NCI-H187 treated with DMSO at 0.1 percent for 48 hours (cell line): Measurements from ENCODE around the gene LSMEM2.
"Not testable (repeated sequence)": the region's sequence is repeated elsewhere in the genome, so short reads cannot be mapped to it uniquely, and the experiment has no call there.

ENCODE experiments used
- DNase-seq: peaks from one replicate; lab custom pipeline; 2025; lab: John Stamatoyannopoulos, UW

Gene LSMEM2

GRCh38 chr3:50264964-50265485, 13.9 kb upstream of the LSMEM2 start:
- DNase-seq, result no peak

DNA sequence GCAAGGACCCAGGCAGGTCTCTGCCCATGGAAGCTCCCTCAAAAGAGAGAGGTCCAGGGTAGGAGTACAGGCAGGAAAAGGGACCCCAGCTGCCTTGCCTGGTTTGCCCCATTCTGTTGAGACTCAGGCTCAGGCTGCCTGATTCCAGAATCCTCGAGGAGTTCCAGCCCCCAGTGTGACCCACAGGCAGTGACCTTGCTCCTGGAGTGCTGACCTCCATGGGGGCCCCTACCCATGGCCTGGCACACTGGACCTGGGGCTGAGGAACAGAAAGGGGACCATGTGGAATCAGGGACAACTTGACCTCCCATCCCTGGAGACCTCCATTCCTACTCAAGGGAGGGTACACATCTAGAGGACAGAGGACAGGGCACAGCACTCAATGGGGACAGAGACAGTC, 13.3 kb upstream of the LSMEM2 start:
- no peak for DNase-seq

- DNase-seq, result no peak
Observed at GRCh38 chr3:50266017-50266416, 12.9 kb upstream of the LSMEM2 start.

- DNase-seq, result no peak
Observed at GRCh38 chr3:50266836-50267235, 12.1 kb upstream of the LSMEM2 start.

- no peak for DNase-seq
Observed at GRCh38 chr3:50267280-50267913, 11.5 kb upstream of the LSMEM2 start.

GRCh38 chr3:50268276-50268675, 10.6 kb upstream of the LSMEM2 start:
- DNase-seq, result no peak

GRCh38 chr3:50268703-50269451, 10.0 kb upstream of the LSMEM2 start, which contains the start of gene SEMA3B:
Gene SEMA3B (plus strand): TSS chr3:50269147. CDS start chr3:50269241, 94 bp downstream.
- no peak for DNase-seq

DNA sequence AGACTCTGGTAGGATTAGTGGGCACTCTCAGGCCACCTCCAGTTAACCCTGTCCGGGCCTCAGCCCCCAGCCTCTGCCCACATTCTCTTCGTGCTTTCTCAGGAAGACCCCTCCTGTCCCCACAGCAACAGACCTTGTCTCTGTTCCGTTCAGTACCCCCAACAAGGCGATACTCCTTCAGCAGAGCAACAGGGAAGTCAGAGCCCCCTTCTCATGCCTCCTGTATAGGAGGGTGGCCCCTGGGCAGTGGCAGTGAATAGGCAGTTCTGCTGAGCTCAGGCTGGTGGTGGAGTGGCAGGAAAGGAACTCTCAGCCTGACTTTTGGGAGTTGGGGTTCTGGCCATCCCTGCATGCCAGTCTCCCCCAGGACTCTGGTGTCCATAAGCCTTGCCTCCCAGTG, 9.4 kb upstream of the LSMEM2 start:
- no peak for DNase-seq

DNA sequence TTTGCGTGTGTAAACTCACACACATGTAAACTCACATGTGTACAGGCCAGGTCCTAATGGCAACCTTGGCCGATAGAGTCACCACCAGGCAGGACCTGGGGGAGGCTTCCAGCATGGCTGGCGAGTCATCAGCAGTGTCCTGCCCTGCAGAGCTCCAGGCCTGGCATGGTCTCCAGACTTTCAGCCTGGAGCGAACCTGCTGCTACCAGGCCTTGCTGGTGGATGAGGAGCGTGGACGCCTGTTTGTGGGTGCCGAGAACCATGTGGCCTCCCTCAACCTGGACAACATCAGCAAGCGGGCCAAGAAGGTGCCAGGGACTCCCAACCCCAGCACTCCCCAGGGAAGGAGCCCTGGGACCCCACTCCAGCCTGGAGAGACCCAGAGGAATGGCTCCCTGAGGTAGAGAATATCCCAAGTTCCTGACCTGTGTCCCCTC, 8.9 kb upstream of the LSMEM2 start:
- DNase-seq, result no peak

DNA sequence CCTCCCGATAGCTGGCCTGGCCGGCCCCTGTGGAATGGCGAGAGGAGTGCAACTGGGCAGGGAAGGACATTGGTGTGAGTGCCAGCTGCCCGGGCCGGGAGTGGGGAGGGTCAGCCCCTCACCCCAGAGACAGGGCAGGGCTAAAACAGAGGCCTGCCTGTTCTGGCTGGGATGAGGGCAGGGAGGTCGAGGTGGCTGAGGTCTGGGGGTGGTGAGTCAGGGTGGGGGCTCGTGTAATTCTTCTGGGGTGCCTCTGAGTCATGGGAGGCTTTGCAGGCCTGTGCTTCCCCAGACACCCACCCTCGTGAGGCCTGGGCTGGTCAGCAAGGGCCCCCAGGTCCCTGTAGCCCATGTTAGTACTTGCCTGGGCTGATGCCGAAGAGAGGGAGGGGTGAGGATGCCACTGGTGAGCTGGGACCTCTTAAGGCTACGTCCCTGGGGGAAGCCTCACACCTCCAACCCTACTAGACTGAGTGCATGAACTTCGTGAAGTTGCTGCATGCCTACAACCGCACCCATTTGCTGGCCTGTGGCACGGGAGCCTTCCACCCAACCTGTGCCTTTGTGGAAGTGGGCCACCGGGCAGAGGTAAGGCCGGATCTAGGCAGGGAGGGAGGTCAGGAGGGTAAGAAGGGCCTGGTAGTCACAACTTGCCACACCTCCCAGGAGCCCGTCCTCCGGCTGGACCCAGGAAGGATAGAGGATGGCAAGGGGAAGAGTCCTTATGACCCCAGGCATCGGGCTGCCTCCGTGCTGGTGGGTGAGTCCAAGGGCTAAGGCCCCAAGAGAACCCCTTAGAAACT, 8.3 kb upstream of the LSMEM2 start:
- DNase-seq, result no peak

DNA sequence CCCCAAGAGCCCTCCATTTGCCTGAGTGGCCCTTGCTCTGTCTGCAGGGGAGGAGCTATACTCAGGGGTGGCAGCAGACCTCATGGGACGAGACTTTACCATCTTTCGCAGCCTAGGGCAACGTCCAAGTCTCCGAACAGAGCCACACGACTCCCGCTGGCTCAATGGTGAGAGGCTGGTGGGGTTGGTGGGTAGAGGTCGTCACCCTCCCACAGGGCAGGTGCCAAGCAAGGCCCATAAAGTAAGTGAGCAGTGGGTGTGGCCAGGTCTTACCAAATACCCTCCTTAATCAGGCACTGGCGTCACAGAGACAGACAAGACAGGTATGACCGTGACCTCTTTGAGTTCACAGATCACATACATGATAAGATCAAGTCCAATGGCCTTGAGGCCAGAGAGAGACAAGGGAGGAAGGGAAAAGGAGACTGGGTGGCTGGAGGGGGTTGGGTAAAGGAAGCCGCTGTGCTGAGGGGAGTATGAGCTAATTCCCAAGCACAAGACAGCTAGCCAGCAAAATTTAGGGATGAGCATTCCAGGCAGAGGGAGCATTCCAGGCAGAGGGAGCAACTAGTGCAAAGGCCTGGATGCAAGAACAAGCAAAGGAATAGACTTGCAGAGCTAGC, 7.5 kb upstream of the LSMEM2 start:
- DNase-seq, result no peak

DNA sequence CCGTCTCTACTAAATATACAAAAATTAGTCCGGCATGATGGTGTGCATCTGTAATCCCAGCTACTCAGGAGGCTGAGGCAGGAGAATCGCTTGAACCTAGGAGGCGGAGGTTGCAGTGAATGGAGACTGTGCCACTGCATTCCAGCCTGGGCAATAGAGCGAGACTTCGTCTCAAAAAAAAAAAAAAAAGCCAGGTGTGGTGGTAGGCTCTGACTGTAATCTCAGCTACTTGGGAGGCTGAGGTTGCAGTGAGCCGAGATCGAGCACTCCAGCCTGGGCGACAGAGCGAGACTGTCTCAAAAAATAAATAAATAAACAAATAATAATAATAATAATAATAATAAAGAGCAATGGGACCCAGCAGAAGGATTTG, 6.4 kb upstream of the LSMEM2 start:
- DNase-seq, result not testable (repeated sequence)

DNA sequence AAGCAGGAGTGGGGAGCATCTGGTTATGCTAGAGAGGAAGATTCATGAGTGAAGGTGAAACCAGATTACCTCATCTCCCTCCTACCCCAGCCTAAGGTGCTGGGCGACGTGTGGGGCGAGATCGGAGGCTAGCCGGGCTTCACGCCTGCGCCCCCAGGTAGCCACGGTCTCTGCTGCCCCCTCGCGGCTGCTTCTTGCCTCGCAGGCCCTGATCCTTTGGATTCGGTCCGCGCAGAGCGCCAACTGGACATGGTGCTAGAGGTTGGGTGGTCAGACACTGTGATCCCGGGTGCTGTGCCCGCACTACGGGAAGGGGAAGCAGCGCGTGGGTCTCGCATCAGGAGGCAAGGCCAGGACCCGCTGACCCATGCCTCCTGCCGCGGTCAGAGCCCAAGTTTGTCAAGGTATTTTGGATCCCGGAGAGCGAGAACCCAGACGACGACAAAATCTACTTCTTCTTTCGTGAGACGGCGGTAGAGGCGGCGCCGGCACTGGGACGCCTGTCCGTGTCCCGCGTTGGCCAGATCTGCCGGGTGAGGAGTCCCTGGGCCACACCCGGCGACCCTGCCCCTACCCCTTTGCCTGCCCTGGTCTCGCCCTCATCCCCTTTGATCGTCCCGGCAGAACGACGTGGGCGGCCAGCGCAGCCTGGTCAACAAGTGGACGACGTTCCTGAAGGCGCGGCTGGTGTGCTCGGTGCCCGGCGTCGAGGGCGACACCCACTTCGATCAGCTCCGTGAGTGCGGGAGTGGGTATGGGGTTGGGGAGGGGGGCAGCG, 5.8 kb upstream of the LSMEM2 start:
- DNase-seq, result no peak

DNA sequence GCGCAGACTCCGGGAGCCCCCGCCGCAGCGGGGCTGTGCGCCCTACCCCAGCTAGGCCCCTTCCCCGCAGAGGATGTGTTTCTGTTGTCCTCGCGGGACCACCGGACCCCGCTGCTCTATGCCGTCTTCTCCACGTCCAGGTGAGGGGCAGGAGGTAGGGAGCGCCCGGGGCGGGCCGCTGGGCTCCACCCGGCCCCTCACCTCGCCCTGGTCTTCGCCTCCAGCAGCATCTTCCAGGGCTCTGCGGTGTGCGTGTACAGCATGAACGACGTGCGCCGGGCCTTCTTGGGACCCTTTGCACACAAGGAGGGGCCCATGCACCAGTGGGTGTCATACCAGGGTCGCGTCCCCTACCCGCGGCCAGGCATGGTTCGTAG, 5.2 kb upstream of the LSMEM2 start:
- DNase-seq, result no peak

GRCh38 chr3:50274371-50275104, 4.3 kb upstream of the LSMEM2 start:
- DNase-seq, result no peak

DNA sequence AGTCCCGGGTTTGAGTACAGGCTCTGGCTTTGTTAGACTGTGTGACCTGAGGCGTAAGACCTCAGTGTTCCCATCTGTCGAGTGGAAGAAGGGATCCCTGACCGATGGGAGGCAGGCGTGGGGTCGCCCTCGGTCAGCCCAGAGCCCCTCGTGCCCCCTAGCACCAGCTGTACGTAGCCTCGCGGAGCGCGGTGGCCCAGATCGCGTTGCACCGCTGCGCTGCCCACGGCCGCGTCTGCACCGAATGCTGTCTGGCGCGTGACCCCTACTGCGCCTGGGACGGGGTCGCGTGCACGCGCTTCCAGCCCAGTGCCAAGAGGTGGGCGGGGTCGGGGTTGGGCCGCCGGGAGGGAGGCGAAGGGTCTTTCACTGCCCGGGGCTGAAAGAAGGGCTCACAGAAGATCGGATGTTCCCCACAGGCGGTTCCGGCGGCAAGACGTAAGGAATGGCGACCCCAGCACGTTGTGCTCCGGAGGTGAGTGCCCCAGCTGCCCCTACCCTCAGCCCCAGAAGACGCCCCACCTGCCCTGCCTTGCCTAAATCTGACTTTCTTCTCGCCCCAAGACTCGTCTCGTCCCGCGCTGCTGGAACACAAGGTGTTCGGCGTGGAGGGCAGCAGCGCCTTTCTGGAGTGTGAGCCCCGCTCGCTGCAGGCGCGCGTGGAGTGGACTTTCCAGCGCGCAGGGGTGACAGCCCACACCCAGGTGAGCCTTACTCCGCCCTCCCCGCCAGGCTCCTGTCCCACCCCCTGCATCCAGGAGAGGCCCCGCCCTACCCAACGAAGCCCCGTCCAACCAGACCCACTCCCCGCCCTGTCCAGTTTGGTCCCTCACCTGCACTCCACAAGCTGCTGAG, 3.5 kb upstream of the LSMEM2 start:
- DNase-seq, result no peak

- DNase-seq, result no peak
Observed at GRCh38 chr3:50275996-50276761, 2.7 kb upstream of the LSMEM2 start.

- DNase-seq, result no peak
Observed at GRCh38 chr3:50276762-50277101, 2.2 kb upstream of the LSMEM2 start.
